Hematopoietic multipotent progenitor cell treated with erythropoietin and hydrocortisone succinate and interleukin-3 and kit ligand, for 8 days (in vitro differentiated cells): ENCODE measurements around the gene CHCHD4.
"Not testable (repeated sequence)": the region's sequence is repeated elsewhere in the genome, so short reads cannot be mapped to it uniquely, and the experiment has no call there.

Experiments used
- DNase-seq: peaks from one replicate; pipeline ENCODE4 v3.0.0-alpha.2; 2015

The CHCHD4 gene

GRCh38 chr3:14118400-14119381 is 6.0 kb downstream of the CHCHD4 start:
- peak; percentile 73 for DNase-seq

DNA sequence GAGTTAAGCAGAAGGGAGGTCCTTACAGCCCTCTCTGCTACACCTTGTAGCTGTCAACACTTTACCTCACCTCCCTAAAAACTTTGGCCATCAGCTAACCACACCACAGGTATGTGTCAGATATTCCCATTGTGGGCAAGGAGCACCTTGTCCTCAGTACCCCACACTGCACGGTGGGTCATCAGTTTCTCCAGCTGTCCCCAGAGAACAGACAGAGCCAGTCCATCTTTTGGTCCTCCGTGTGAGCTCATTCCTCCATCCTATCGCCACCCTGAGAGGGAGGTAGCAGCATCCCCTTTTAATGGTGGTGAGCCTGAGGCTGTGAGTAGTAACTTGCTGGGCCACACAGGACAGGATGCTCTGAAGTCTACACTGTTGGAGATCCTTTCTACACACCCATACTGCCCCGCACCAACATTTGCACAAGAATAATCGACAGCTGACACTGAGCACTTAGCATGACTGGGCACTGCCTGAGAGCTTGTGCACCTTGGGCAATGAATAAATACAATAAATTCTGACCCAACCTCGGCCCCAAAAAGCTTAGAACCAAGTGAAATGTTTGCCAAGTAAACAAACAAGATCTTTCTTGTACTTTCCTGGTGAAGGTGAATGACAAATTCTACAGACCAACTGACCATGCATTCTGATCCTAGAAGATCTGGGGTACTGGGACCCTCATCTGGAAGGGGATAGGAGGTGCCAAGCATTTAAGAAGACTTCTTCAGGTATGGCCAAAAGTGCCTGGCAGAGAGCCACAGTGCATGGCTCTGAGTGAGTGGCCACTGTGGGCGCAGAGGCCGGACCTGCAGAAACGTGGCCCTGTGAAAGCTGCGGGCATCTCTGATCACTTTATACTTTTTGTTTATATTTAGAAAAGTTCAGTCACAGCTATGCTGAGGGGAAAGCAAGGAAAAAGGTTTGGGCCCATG is 6.9 kb downstream of the CHCHD4 start:
- DNase-seq: no peak

- no peak for DNase-seq
These were observed 10.6 kb downstream of the CHCHD4 start for GRCh38 chr3:14113965-14114635.

GRCh38 chr3:14110699-14111098 is 14.0 kb downstream of the CHCHD4 start:
- no peak for DNase-seq

GRCh38 chr3:14109821-14110220 is 14.8 kb downstream of the CHCHD4 start:
- not testable (repeated sequence) for DNase-seq

DNA sequence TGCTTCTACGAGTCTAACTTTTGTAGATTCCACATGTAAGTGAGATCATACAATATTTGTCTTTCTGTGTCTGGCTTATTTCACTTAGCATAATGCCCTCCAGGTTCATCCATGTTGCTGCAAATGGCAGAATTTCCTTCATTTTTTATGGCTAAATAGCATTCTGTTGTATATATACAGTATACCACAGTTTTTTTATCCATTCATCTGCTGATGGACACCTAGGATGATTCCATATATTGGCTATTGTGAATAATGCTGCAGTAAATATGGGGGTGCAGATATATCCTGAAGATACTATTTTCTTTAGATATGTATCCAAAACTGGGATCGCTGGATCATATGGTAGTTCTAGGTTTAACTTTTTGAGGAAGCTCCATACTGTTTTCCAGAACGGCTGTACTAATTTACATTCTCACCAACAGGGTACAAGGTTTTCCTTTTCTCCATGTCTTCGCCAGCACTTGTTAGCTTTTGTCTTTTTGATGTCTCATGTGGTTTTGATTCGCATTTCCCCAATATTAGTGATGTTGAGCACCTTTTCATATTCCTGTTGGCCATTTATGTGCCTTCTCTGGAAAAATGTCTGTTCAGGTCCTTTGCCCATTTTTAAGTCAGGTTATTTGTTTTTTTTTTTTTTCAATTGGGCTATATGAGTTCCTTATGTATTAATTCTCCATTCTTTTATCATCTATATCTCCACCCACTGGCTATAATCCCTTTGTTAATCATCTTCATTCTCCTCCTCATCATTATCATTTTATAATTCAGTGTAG is 26.9 kb downstream of the CHCHD4 start:
- no peak for DNase-seq

DNA sequence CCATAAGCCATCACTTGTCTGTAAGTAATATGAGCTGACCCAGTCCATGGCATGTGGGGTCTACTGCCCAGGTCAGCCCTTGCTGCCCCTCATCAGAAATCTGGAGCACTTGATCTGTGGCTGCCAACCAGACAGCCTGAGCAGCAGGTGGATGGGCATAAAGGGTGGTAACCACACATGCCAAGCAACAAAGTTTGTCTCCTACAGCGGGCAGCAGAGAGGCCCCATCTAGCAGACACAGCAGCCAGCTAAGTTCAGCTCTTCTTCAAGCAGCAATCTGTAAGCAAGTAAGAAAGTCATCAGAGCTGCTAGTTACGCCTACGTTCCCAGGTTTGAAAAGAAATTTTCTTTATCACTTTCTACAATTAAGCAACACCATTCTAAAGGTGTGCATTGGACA is 27.9 kb downstream of the CHCHD4 start:
- DNase-seq: no peak

- DNase-seq: no peak
These were observed 30.8 kb downstream of the CHCHD4 start for GRCh38 chr3:14093831-14094230.

DNA sequence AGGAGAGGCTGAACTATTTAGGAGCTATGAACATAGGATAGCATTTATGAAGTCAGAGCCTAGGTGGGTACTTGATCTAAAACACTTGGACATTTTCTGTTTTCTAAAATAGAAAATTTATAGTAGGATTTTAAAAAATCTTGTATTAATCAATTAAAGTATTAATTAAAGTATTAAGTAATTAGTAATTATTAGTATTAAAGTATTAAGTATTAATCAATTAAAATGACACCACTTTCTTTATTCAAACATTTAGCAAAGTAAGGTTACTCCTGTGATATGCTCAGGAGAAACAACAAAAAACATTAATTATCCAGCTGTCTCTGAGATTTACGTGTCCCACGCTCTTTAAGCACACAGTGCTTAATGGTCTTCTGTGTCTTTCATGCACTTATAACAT is 32.2 kb downstream of the CHCHD4 start:
- DNase-seq: no peak

DNA sequence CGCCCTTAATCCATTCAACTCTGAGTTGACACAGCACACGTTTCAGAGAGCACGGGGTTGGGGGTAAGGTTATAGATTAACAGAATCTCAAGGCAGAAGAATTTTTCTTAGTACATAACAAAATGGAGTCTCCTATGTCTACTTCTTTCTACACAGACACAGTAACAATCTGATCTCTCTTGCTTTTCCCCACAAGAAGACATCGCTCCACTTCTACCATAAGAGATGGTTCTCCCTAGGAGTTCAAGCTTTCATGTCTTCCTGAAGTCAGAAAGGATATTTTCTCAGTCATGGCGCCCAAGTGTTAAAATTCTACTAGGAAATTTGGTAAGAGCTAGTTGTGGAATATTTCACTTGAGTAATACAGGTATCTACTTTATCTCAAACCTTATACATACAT is 32.7 kb downstream of the CHCHD4 start:
- DNase-seq: not testable (repeated sequence)

DNA sequence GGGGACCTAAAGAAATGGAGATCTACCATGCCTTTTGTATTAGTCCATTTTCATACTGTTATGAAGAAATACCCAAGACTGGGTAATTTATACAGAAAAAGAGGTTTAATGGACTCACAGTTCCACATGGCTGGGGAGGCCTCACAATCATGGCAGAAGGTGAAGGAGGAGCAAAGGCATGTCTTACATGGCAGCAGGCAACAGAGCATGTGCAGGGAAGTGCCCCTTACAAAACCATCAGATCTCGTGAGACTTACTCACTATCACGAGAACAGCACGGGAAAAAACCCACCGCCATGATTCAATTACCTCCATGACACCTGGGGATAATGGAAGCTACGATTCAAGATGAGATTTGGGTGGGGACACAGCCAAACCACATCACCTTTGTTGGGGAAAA is 37.2 kb downstream of the CHCHD4 start:
- not testable (repeated sequence) for DNase-seq

- DNase-seq: no peak
These were observed 42.5 kb downstream of the CHCHD4 start for GRCh38 chr3:14082108-14082657.

DNA sequence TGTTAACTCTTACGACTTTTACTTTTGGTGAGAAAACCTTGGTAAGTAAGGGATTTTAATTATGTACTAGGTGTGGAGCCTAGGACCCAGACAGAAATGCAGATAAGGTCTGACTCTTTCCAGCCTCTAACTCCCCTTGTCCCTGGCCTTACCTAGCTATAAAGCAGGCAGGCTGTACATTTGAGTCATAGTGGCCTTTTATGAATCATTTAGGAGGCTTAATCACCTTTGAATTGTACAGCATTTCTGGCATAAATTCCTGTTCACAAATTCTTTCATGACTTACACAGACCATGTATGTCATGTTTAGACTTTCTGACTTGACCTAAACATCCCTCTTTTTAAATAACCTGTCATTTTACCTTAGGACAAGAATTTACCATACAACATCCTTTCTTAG is 47.4 kb downstream of the CHCHD4 start:
- no peak for DNase-seq

DNA sequence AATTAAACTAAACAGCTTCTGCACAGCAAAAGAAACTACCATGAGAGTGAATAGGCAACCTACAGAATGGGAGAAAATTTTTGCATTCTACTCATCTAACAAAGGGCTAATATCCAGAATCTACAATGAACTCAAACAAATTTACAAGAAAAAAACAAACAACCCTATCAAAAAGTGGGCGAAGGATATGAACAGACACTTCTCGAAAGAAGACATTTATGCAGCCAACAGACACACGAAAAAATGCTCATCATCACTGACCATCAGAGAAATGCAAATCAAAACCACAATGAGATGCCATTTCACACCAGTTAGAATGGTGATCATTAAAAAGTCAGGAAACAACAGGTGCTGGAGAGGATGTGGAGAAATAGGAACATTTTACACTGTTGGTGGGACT is 49.4 kb downstream of the CHCHD4 start:
- DNase-seq: not testable (repeated sequence)

DNA sequence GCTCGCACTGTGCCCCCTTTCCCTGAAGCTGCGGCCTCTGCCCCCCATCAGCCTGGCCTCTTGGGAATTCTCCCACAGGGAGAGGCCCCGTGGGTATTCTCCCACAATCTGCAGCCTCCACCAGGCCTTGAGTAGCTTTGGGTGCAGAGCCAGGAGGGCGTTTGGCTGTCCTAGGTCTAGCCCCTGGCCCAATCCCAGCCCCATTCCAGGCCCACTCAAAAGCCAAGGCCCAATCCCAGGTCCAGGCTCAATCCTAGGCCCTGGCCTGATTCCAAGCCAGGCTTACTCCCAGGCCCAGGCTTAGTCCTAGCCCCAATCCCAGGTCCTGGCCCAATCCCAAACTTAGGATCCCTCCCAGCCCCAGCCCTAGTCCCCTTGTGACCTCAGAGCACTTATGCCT is 59.8 kb downstream of the CHCHD4 start:
- no peak for DNase-seq

DNA sequence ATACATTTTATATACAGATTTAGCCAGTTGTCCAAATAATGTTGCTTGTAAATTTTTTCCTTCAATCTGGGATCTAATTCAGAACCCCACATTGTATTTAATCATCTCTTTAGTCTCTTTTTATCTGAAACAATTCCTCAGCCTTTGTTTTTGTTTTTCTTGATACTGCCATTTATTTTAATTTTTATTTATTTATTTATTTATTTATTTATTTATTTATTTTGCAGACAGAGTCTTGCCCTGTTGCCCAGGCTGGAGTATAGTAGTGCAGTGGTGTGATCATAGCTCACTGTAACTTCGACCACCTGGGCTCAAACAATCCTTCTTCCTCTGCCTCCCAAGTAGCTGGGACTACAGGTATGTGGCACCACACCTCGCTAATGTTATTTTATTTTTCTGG is 61.5 kb downstream of the CHCHD4 start:
- DNase-seq: no peak
